ENCODE data around the gene C19orf53. TPM values are rescaled to one million over a fixed set of nuclear protein-coding genes. Genes with fewer than 3 reads are reported as not detected.

Gene C19orf53
- total and polyA plus RNA-seq, 10 of the 15 experiments (the other 5 are each of a cell fraction or from before 2014, with no cell fraction given): 109 to 449 (median 218) TPM

DNA sequence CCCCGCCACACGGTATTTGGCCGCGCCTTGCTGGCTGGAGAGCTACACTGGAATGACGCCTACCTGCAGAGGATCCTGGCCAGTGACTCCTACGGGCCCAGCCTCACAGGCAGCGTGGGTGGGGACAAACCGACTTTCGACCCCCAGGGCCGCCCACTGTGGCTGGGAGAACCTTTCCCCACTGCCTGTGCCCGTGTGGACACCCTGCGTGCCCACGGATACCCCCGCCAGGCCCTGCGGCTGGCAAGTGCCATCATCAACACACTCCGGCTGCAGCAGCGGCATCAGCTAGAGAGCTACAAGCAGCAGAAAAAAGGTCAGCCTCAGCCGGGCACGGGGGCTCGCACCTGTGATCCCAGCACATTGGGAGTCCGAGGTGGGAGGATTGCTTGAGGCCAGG, 40.3 kb downstream of the C19orf53 start (continued):
- TF ChIP-seq, protein P1, sequence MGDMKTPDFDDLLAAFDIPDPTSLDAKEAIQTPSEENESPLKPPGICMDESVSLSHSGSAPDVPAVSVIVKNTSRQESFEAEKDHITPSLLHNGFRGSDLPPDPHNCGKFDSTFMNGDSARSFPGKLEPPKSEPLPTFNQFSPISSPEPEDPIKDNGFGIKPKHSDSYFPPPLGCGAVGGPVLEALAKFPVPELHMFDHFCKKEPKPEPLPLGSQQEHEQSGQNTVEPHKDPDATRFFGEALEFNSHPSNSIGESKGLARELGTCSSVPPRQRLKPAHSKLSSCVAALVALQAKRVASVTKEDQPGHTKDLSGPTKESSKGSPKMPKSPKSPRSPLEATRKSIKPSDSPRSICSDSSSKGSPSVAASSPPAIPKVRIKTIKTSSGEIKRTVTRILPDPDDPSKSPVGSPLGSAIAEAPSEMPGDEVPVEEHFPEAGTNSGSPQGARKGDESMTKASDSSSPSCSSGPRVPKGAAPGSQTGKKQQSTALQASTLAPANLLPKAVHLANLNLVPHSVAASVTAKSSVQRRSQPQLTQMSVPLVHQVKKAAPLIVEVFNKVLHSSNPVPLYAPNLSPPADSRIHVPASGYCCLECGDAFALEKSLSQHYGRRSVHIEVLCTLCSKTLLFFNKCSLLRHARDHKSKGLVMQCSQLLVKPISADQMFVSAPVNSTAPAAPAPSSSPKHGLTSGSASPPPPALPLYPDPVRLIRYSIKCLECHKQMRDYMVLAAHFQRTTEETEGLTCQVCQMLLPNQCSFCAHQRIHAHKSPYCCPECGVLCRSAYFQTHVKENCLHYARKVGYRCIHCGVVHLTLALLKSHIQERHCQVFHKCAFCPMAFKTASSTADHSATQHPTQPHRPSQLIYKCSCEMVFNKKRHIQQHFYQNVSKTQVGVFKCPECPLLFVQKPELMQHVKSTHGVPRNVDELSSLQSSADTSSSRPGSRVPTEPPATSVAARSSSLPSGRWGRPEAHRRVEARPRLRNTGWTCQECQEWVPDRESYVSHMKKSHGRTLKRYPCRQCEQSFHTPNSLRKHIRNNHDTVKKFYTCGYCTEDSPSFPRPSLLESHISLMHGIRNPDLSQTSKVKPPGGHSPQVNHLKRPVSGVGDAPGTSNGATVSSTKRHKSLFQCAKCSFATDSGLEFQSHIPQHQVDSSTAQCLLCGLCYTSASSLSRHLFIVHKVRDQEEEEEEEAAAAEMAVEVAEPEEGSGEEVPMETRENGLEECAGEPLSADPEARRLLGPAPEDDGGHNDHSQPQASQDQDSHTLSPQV (IDR thresholded peaks at IDR 0.05): no peak
- TF ChIP-seq NFYB (IDR thresholded peaks at IDR 0.05; ENCODE audit: insufficient read depth, low read depth, low read length): no peak
- TF ChIP-seq CBFB (IDR thresholded peaks at IDR 0.05; ENCODE audit: low read depth): no peak
- TF ChIP-seq SMAD5 (IDR thresholded peaks at IDR 0.05; ENCODE audit: low read depth): no peak
- no peak for TF ChIP-seq HDAC2 (IDR thresholded peaks at IDR 0.05)
- no peak for TF ChIP-seq ESRRA (IDR thresholded peaks at IDR 0.05; ENCODE audit: low read length)

DNA sequence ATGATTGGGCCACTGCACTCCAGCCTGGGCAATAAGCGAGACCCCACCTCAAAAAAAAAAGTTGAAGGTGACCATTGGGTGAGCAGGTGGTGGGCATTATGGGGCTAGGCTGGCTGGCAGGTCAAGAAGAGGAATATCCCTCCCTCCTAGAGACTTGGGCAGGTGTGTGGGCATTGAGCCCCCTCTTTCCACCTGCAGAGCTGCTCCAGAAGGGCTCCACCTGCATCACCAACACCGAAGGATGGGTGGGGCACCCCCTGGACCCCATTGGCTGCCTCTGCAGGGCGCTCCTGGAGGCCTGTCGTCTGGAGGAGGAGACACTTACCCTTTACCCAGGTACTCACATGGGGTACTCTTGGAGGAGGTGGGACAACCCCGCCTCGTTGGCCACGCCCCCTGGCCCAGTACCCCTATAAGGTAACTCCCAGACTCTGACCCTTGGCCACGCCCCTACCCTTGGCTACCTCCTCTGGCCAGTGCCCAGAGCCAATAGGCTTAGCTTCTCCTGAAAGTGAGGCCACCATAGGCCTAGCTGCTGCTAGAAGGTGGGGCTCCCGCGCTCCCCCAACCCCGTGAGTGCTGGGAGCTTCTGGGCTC, 42.9 kb downstream of the C19orf53 start:
- ChIA-PET POLR2A (no interaction called here), SMC1A (ENCODE audit: uncharacterized antibody, unreplicated experiment) (no interaction called here), RAD21 (ENCODE audit: unreplicated experiment) (no interaction called here), CTCF (no interaction called here)
- ATAC-seq (peak; percentile 67), DNase-seq (ENCODE audit: low read depth, low spot score) (no peak), FAIRE-seq (no peak)
- in situ Hi-C loops (cut with MboI): no loop called here
- intact Hi-C loops (cut with micrococcal nuclease; ENCODE audit: unreplicated experiment): no loop called here
- no peaks in the 10 kb centered on the region for H3K79me2 ChIP-seq (ENCODE audit: control insufficient read depth, insufficient read depth, low read length)
- H2AFZ ChIP-seq (ENCODE audit: control insufficient read depth, low read depth, low read length): no peak overlapping the region
- no peaks in the 10 kb centered on the region for H3K27me3 ChIP-seq (replicated peaks in 1 of 2; ENCODE audit: control insufficient read depth in 2 of 2, insufficient read depth in 2 of 2, low read length in 1 of 2)
- H3K4me3 ChIP-seq: no peak overlapping the region
- no peak overlapping the region; the same call in 1 of the 2 replicates for H3K9ac ChIP-seq (ENCODE audit: control insufficient read depth, insufficient read depth, low read length)
- no peaks in the 10 kb centered on the region for H3K4me1 ChIP-seq (ENCODE audit: control insufficient read depth, insufficient read depth, low read length)
- no peak overlapping the region for H3K27ac ChIP-seq (ENCODE audit: control insufficient read depth, insufficient read depth)
- no peaks in the 10 kb centered on the region for H3K9me3 ChIP-seq (replicated peaks; ENCODE audit: control insufficient read depth, insufficient read depth, low read length)
- H4K20me1 ChIP-seq (ENCODE audit: control insufficient read depth, insufficient read depth): no peaks in the 10 kb centered on the region
- H3K4me2 ChIP-seq (ENCODE audit: control insufficient read depth, insufficient read depth): peak overlapping the region; percentile 55
- no TSS peak for BruUV-seq (replicated peaks)
- 63% methylated on average over 11 of the region's 11 CpGs for WGBS (ENCODE audit: insufficient coverage, insufficient replicate concordance, low lambda C conversion rate, missing lambda C conversion rate)
- H3K36me3 ChIP-seq (ENCODE audit: control insufficient read depth in 2 of 2, insufficient read depth in 2 of 2, low read length in 1 of 2): 0 out of 4 replicates have a peak, but pooled peaks cover 0 to 3% of the 10 kb centered on the region in 2 experiments
- TF ChIP-seq IKZF2 (IDR thresholded peaks at IDR 0.05) (no peak), CREB1 (IDR thresholded peaks at IDR 0.05; ENCODE audit: low read depth) (no peak), ATF7 (IDR thresholded peaks at IDR 0.05; ENCODE audit: low read depth) (no peak), E4F1 (IDR thresholded peaks at IDR 0.05; ENCODE audit: borderline replicate concordance, partially characterized antibody) (no peak), SRF (IDR thresholded peaks at IDR 0.05; ENCODE audit: low read depth in 2 of 2, low read length in 2 of 2) (0 out of 4 replicates have a peak, but pooled peaks of 1 of the 2 experiments have one; percentile 37), POLR2AphosphoS5 (IDR thresholded peaks at IDR 0.05; ENCODE audit: low read length) (no peak), E2F4 (IDR thresholded peaks at IDR 0.05; ENCODE audit: low read depth, low read length) (no peak), KDM1A (IDR thresholded peaks at IDR 0.05; ENCODE audit: borderline replicate concordance) (no peak), SIN3A (IDR thresholded peaks at IDR 0.05; ENCODE audit: low read depth, low read length) (no peak), DPF2 (IDR thresholded peaks at IDR 0.05) (no peak)
- TF ChIP-seq, protein P2, sequence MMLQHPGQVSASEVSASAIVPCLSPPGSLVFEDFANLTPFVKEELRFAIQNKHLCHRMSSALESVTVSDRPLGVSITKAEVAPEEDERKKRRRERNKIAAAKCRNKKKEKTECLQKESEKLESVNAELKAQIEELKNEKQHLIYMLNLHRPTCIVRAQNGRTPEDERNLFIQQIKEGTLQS (IDR thresholded peaks at IDR 0.05; ENCODE audit: borderline replicate concordance, extremely low read depth, low read depth, low read length): no peak

Measured in GM12878 (cell line).